ENCODE measurements around the gene FXR2. TPM values are rescaled to one million over a fixed set of nuclear protein-coding genes. Genes with fewer than 3 reads are reported as not detected.

The FXR2 gene
- total RNA-seq, 4 donors from 2014 or later, result 11.7 to 25.4 (median 22.4) TPM

GRCh38 chr17:7551396-7551795, 63.3 kb downstream of the FXR2 start:
- Histone ChIP-seq H3K27me3 (no peaks in the 10 kb centered on the region), H3K27ac (peak overlapping the region in 2 of 4 donors; percentile 51 to 58), H3K36me3 (no peaks in the 10 kb centered on the region), H3K9me3 (no peaks in the 10 kb centered on the region), H3K4me3 (no peak overlapping the region), H3K4me1 (peaks cover 7 to 35% (median 19%) of the 10 kb centered on the region in 4 donors)
- no peak for DNase-seq
- intact Hi-C loops (cut with DNase I; ENCODE audit: low total_unique reads), result loop anchor here (10.0 kb wide), 1 partner anchor 197 kb away; the partner anchor contains the start of genes KCTD11 and TMEM95
- TF ChIP-seq EP300 (IDR thresholded peaks at IDR 0.05; ENCODE audit: low read depth) (no peak), CTCF (IDR thresholded peaks at IDR 0.05) (no peak), POLR2A (IDR thresholded peaks at IDR 0.05) (no peak), POLR2AphosphoS5 (IDR thresholded peaks at IDR 0.05) (no peak)
- in situ Hi-C loops (cut with MboI; ENCODE audit: low pct_ligation_motif_present in 1 of 4, low pct_unique_long_range_greater_than_20kb in 1 of 4, low sequenced_read_pairs in 3 of 4), result no loop called here
- WGBS, 2 donors (ENCODE audit: low coverage in 1 of 2), result 81% methylated on average over 4 of the region's 4 CpGs; no CpG with 5 or more reads in 1 of the 2 donors

GRCh38 chr17:7550344-7550743, 64.4 kb downstream of the FXR2 start:
- in situ Hi-C loops (cut with MboI; ENCODE audit: low pct_ligation_motif_present in 1 of 4, low pct_unique_long_range_greater_than_20kb in 1 of 4, low sequenced_read_pairs in 3 of 4) (no loop called here), intact Hi-C loops (cut with DNase I; ENCODE audit: low total_unique reads) (loop anchor here (10.0 kb wide), 1 partner anchor 196 kb away; the partner anchor contains the start of genes KCTD11 and TMEM95)
- DNase-seq, result no peak
- H3K9me3 ChIP-seq, result no peaks in the 10 kb centered on the region
- WGBS, 2 donors (ENCODE audit: low coverage in 1 of 2), result 74% methylated on average over 6 of the region's 6 CpGs; no CpG with 5 or more reads in 1 of the 2 donors
- H3K4me1 ChIP-seq, result peaks cover 7 to 34% (median 18%) of the 10 kb centered on the region in 4 donors
- no peaks in the 10 kb centered on the region for H3K36me3 ChIP-seq
- peak overlapping the region; percentile 84 to 92 (median 86) for H3K27ac ChIP-seq
- peak overlapping the region in 1 of 4 donors; percentile 71 for H3K4me3 ChIP-seq
- H3K27me3 ChIP-seq, result no peaks in the 10 kb centered on the region
- TF ChIP-seq EP300 (IDR thresholded peaks at IDR 0.05; ENCODE audit: low read depth) (no peak), CTCF (IDR thresholded peaks at IDR 0.05) (no peak), POLR2AphosphoS5 (IDR thresholded peaks at IDR 0.05) (no peak), POLR2A (IDR thresholded peaks at IDR 0.05) (no peak)

- no peaks in the 10 kb centered on the region for H3K36me3 ChIP-seq
- in situ Hi-C loops (cut with MboI; ENCODE audit: low pct_ligation_motif_present in 1 of 4, low pct_unique_long_range_greater_than_20kb in 1 of 4, low sequenced_read_pairs in 3 of 4), result no loop called here
- H3K4me3 ChIP-seq, result peak overlapping the region; percentile 45 to 71 (median 62)
- peak; percentile 62 for DNase-seq
- H3K4me1 ChIP-seq, result peaks cover 7 to 34% (median 18%) of the 10 kb centered on the region in 4 donors
- intact Hi-C loops (cut with DNase I; ENCODE audit: low total_unique reads), result loop anchor here (10.0 kb wide), 1 partner anchor 195 kb away; the partner anchor contains the start of genes KCTD11 and TMEM95
- no peaks in the 10 kb centered on the region for H3K27me3 ChIP-seq
- WGBS, 2 donors (ENCODE audit: low coverage in 1 of 2), result 18% methylated on average over 20 of the region's 20 CpGs; no CpG with 5 or more reads in 1 of the 2 donors
- peak overlapping the region; percentile 84 to 92 (median 86) for H3K27ac ChIP-seq
- no peak for TF ChIP-seq POLR2AphosphoS5 (IDR thresholded peaks at IDR 0.05)
- peak; percentile 8 for TF ChIP-seq POLR2A (IDR thresholded peaks at IDR 0.05)
- no peaks in the 10 kb centered on the region for H3K9me3 ChIP-seq
Observed at GRCh38 chr17:7549401-7550055, 65.2 kb downstream of the FXR2 start.

GRCh38 chr17:7548585-7549400, 65.9 kb downstream of the FXR2 start, which contains the start of gene TNFSF12:
Gene TNFSF12 (plus strand): TSS chr17:7549058. CDS start chr17:7549154, 96 bp downstream.
- WGBS, 2 donors (ENCODE audit: low coverage in 1 of 2), result 0% methylated on average over 50 of the region's 65 CpGs; no CpG with 5 or more reads in 1 of the 2 donors
- in situ Hi-C loops (cut with MboI; ENCODE audit: low pct_ligation_motif_present in 1 of 4, low pct_unique_long_range_greater_than_20kb in 1 of 4, low sequenced_read_pairs in 3 of 4), result no loop called here

More at GRCh38 chr17:7548585-7549400, 65.9 kb downstream of the FXR2 start, which contains the start of gene TNFSF12:
- Histone ChIP-seq H3K36me3 (no peaks in the 10 kb centered on the region), H3K4me3 (peak within 1 kb of the TSS; percentile 45 to 71 (median 62)), H3K4me1 (peaks cover 7 to 34% (median 18%) of the 10 kb centered on the region in 4 donors), H3K9me3 (no peaks in the 10 kb centered on the region), H3K27ac (peak within 1 kb of the TSS; percentile 84 to 92 (median 86)), H3K27me3 (no peaks in the 10 kb centered on the region)
- DNase-seq, result peak; percentile 72
- TF ChIP-seq POLR2AphosphoS5 (IDR thresholded peaks at IDR 0.05) (peak in 2 of 3 donors; percentile 36 to 66), EP300 (IDR thresholded peaks at IDR 0.05; ENCODE audit: low read depth) (no peak), CTCF (IDR thresholded peaks at IDR 0.05) (peak in 2 of 5 experiments; percentile 8 to 11), POLR2A (IDR thresholded peaks at IDR 0.05) (peak; percentile 23)
- intact Hi-C loops (cut with DNase I; ENCODE audit: low total_unique reads), result no loop called here

All from transverse colon (tissue), 4 donors.